Measurements from ENCODE around the gene TSTD2. TPM values are rescaled to one million over a fixed set of nuclear protein-coding genes. Genes with fewer than 3 reads are reported as not detected.

Gene TSTD2
- polyA plus RNA-seq (2014; cell fraction: cytosol; rRNA removed), result 19.0 and 20.5 TPM in 2 replicates
- polyA plus RNA-seq (2014; cell fraction: nucleus; rRNA removed), result 35.3 and 58.5 TPM in 2 replicates

- DNase-seq (ENCODE audit: low spot score), result peak; percentile 96
These were observed at the start of gene TSTD2, which contains the start of gene NCBP1 for GRCh38 chr9:97632985-97633858. TSTD2 (minus strand) TSS chr9:97633368; CDS start chr9:97627562, 5,806 bp downstream. NCBP1 (plus strand) TSS chr9:97633821; CDS start chr9:97633882, 61 bp downstream.

GRCh38 chr9:97682242-97682641 is 49.1 kb upstream of the TSTD2 start:
- no peak for DNase-seq (ENCODE audit: low spot score)

GRCh38 chr9:97675655-97676054 is 42.5 kb upstream of the TSTD2 start:
- no peak for DNase-seq (ENCODE audit: low spot score)

DNA sequence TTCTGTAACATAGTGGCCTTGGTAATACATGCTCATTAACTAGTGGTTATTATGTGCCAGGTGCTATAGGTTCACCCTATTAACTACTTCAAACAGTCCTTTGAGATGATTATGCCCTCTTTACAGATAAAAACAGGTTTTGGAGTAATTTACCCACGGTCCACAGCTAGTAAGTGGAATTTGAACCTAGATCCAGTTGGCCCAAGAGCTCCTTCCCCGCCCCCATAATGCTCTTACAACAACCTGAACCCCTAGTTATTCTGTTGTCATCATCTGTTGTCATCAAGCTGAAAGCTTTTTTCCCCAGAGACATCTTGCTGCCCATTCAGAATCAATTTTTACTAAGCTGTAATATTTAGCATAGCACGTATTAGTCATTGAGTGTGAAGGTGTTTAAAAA is 40.8 kb upstream of the TSTD2 start:
- no peak for DNase-seq (ENCODE audit: low spot score)

GRCh38 chr9:97672403-97672802 is 39.2 kb upstream of the TSTD2 start:
- no peak for DNase-seq (ENCODE audit: low spot score)

- DNase-seq (ENCODE audit: low spot score), result no peak
These were observed 37.4 kb upstream of the TSTD2 start for GRCh38 chr9:97670586-97670985.

DNA sequence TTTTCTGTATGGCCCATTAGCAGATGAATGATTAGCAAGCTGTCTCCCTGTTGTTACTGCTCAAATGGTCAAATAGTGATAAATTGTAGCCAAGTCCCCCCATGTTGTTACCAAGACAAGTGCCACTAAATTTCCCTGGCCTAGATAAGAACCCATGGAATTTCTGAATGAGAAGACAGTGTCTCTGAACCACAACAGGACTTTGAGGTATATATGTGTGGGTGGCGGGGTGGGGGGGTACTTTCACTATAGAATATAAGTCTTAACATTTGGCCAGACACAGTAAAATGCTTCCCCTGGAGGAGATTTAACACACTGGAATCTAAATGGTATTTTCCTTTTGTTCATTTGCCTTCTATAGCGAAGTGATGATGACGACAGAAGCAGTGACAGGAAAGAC is 35.3 kb upstream of the TSTD2 start:
- DNase-seq (ENCODE audit: low spot score), result no peak

- DNase-seq (ENCODE audit: low spot score), result no peak
These were observed 33.9 kb upstream of the TSTD2 start for GRCh38 chr9:97666907-97667686.

GRCh38 chr9:97665742-97666141 is 32.6 kb upstream of the TSTD2 start:
- DNase-seq (ENCODE audit: low spot score), result no peak

GRCh38 chr9:97660847-97661246 is 27.7 kb upstream of the TSTD2 start:
- DNase-seq (ENCODE audit: low spot score), result no peak

DNA sequence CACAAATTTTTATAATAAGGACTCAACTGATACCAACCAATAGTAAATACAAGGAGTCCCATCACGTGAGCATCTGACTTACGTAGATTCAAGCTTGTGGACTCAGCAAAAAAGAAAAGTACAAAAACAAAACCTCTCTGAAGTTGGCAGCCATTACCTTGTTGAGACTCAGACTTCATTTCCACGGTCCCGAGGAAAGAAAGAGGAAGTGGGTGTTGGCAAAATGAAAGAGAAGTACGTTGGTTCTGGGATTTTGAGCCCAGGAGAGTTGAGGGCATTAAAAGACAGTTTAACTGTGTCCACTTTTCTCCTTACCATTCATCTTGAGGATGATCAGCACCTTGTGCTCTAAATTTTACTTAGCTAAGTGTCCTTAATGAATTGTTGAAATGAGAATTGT is 27.2 kb upstream of the TSTD2 start:
- DNase-seq (ENCODE audit: low spot score), result no peak

GRCh38 chr9:97659771-97660170 is 26.6 kb upstream of the TSTD2 start:
- DNase-seq (ENCODE audit: low spot score), result no peak

GRCh38 chr9:97658707-97659106 is 25.5 kb upstream of the TSTD2 start:
- no peak for DNase-seq (ENCODE audit: low spot score)

DNA sequence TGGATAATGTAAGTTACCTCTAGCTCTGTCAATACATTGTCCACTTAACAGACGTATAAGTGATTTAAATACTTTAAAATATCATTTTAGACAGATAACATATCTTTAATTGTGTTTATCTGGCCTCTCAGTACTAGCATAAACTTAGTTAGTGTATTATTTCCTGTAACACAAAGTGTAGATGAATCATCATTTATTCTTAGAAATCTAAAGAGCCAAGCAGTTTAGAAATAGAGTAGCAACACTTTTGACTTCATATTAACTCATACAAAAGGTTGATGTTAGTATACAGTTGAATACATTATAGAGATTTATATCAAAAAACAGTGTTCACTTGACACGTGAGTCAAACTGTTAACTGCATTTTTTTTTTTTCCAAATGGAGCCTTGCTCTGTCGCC is 18.5 kb upstream of the TSTD2 start:
- DNase-seq (ENCODE audit: low spot score), result no peak

GRCh38 chr9:97647996-97648395 is 14.8 kb upstream of the TSTD2 start:
- DNase-seq (ENCODE audit: low spot score), result no peak

- DNase-seq (ENCODE audit: low spot score), result no peak
These were observed 12.6 kb upstream of the TSTD2 start for GRCh38 chr9:97645720-97646119.

DNA sequence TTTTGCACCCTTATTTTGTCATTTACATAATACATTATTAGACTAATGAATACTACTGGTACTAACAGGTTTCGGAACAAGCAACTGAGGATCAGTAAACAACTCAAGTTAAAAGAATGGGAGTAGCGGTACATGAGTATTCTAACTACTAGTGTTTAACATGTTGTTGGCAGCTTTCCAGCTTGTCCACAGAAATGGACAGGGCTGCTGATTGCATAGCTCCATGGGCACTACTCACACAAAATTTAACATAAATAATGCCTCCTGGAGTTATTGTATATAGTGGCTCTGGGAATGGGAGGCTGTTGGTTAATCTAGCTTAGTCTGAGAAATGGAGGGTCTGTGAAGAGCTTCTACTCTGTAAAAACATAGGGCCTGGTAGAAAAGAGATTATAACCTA is 7.2 kb upstream of the TSTD2 start:
- no peak for DNase-seq (ENCODE audit: low spot score)

DNA sequence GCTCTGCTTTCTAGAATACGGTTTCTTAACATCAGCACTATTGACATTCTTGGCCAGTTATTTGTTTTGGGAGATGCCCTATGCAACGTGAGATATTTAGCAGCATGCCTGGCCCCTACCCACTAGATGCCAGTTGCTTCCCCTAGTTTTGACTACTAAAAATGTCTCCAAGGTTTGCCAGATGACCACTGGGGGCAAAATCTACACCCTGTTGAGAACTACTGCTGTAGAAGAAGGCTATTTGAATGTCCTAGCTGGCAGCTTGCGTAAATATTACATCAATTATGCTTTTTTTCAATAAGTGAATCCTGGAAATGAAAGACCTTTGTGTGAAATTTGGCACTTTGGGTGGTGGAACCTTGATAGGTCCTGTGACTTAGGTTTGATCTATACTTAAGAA is 5.5 kb upstream of the TSTD2 start:
- DNase-seq (ENCODE audit: low spot score), result no peak

- DNase-seq (ENCODE audit: low spot score), result no peak
These were observed 3.7 kb upstream of the TSTD2 start for GRCh38 chr9:97636903-97637302.

- DNase-seq (ENCODE audit: low spot score), result no peak
These were observed 1.9 kb upstream of the TSTD2 start for GRCh38 chr9:97635026-97635425.

- DNase-seq (ENCODE audit: low spot score), result peak; percentile 10
These were observed 807 bp upstream of the TSTD2 start for GRCh38 chr9:97633859-97634490.

All from SK-N-DZ (cell line).